Jurkat, Clone E6-1 (cell line): Measurements from ENCODE around the gene MAML3.

Experiments used
- DNase-seq: peaks from one replicate; pipeline ENCODE4 v3.0.0-alpha.2; 2011; ENCODE audit warnings: low read depth, low spot score
- H3K4me3 ChIP-seq: 2 replicates; pipeline ENCODE4 v1.5.1; 2011; ENCODE audit warnings: mild to moderate bottlenecking, low read length, control low read depth, moderate library complexity

MAML3 gene

DNA sequence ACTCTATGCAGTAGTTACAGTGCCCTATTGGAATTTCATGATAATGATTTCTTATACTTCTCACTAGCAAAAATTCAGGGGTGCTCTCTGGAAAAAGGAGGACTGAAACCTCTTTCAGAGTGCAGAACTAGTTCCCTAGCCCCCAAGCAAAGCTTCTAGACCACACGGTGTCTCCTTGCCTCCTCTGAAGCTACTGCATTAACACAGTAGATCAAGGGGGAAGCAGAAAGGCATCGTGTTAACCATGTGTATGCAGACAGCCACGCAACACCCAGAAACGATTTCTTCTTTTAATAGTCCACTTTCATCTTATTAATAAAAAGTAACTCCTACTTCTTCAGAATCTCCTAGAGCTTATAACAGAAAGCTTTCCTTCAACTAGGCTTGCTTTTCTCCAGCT, 44.7 kb downstream of the MAML3 start:
- H3K4me3 ChIP-seq = no peak overlapping the region
- DNase-seq = no peak

DNA sequence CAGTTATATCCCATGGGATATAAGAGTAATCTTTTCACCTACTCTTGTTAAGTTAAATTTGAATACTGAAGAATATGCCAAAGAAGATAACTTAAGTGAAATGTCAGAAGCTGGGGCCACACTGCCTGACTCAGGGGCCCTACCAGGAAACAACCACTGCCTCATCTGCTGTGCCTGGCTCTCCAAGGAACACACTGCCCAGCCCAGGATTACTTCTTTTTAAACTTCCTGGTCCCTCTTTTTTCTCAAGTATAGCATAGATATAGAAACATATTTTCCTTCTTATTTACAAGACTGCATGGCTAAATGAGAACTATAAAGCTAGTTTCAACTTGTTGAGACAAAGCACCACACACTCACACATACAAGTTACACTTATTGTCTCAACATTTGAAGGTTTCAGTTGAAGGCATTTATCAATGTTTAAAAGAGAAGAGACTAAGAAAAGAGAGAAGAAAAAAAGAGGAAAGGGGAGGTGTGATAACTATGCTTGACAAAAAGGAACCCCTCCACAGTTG, 45.2 kb downstream of the MAML3 start:
- DNase-seq = no peak
- no peak overlapping the region for H3K4me3 ChIP-seq

DNA sequence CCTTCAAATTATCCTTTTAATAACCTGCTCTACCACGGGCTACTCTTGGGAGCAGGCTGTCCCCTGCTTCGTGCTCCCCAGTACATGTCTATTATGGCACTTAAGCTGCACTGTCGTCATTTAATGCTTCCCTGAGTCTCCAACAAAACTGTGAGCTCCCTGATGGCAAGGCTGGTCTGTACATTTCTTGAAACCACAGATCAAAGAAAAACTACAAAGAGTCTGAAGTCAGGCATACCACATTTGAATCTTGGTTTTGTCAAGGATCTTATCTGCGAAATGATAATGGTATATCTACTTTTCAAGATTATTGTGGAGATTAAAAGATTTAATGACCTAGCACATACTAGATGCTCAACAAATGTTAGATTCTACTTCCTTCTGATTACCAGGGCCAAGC, 45.7 kb downstream of the MAML3 start:
- DNase-seq = peak; percentile 51
- H3K4me3 ChIP-seq = no peak overlapping the region

DNA sequence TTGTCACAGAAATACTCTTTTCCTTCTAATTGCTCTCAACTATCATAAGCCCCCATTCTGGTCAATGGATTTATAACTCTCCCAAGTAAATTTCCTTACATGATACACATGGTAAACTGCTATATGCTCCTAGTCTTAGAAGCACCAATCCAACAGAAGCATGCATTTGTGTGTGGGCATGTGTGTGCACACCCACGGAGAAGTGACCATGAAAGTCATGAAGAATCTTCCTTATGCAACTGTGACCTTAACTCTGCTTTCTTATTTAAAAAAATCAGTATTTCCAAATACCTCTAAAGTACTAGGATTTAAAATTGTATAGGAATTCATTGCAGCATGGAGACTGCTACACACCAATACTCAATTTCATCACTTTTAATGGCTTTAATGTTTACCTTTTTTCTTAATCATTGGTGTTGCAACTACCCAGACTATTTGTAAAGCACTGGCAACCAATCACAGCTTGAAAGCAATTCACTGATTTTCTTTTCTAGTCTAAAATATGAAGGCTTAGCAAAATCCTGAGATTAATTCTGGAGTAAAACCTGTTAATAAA, 47.6 kb downstream of the MAML3 start:
- H3K4me3 ChIP-seq = no peak overlapping the region
- no peak for DNase-seq

DNA sequence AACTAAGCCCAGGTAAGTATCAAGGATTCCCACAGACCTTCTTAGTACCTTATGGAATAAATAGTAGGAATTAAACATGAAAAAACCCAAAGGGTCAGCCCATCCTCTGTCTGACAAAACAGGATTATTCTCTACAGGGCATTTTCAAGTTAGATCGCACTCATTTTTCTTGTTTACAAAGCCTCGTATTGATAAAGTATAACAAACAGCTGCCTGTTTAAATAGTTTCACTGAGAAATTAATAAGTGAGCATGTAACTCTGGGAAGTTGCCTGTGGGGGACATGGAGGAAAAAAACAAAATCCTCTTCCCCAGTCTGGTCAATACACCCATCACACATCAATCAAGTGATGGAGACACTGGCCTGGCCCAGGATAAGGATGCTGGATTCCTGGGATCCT, 48.5 kb downstream of the MAML3 start:
- DNase-seq = no peak
- no peak overlapping the region for H3K4me3 ChIP-seq

DNA sequence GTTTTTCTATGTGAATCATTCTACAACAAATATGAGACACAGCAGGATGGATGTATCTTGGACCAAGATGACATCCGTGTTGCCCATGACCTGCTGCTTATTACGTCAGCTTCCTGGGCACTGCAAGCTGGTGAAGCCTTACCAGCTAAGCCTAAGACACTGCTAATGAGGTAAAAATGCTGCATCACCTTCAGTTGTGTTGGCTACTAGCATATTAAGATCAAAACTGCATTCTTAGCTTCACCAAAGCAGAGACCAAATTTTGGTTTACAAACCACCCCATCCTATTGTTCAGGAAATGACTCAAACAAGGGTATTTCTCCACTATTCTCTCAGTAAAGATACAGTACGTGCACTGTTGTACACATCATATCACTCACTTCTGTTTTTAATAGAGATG, 50.3 kb downstream of the MAML3 start:
- no peak for DNase-seq
- H3K4me3 ChIP-seq = no peak overlapping the region

DNA sequence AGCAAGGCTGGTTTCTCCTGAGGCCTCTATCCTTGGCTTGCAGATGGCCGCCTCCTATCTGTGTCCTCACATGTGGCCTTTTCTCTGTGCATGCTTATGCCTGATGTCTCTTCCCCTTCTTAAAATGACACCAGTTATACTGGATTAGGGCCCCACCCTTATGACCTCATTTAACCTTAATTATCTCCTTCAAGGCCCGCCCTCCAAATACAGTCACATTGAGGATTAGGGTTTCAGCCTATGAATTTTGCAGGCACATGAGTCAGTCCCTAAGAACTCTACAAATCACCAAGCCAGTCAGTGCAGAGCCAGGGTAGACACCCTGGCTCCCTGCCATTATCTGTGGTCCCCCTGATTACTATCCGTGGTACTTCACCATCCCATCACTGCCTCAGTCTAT, 51.6 kb downstream of the MAML3 start:
- no peak for DNase-seq

DNA sequence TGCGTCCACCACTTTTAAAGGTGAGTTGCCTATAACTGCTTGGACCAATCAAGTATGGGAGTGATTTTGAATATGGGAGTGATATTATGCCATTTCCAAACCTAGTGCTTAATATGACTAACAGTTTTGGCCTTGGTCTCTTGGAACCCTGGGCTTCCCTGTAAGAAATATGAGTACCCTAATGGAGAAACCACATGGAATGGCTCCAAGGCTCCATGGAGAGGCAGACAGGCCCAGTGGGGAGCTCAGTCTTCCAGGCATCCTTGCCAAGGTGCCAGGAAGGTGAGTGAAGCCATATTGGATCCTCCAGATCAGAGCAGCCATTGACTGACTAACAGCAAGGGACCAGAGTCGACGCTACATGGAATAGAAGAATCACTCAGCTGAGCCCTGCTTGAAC, 53.2 kb downstream of the MAML3 start:
- DNase-seq = no peak
- H3K4me3 ChIP-seq = no peak overlapping the region

More for the DNA sequence above, 51.6 kb downstream of the MAML3 start:
- H3K4me3 ChIP-seq = no peak overlapping the region

DNA sequence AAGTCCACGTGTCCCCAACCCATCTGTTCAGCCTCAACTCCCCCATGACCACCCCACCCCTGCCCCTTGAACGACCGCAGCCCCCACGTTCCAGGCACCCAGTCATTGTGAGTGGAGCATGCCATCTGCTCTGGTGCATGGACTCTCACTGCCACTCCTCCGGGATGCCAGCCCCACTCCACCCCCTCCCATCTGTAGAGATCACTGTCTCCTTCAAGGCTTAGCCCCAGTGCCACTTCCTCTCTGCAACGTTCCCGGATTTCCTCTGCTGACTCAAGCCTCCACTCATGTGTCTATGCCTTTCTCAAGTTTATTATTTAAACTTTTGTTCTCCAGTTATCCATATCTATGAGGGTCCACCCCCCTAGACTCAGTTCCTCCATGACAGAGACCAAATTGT, 54.0 kb downstream of the MAML3 start:
- DNase-seq = peak; percentile 78
- H3K4me3 ChIP-seq = no peak overlapping the region; the same call in none of the 2 replicates

DNA sequence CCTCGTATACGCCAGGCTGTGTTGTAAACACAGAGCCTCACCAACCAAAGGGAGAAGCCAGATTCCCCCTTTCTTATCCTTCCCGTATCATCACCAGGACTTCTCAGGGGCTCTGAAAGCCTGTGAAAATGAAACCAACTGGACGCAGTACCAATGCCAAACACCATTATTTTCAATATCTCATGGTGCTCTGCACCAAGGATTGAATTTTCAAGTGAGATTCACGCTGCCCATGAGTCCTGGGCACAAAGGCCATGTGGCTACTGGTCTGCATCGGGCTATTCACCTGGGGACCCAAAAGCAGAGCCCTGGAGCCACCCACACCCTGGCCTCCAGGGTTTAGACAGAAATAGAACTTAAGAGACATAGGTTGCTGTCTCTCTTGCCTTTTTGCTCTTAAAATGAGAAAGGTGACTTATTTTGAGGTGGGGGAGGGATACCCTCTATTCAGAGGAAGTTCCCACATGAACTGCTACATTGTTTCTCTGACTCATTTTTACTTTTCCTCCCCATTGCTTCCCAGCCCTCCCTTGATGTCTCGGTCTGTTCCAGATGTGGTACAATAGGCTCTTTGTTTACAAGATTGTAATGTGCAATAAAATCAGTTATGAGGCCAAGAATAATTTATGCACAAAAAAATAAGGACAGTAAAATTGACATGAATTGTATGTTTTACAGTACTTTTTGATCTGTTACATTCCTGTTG, 55.4 kb downstream of the MAML3 start:
- H3K4me3 ChIP-seq = no peak overlapping the region
- DNase-seq = no peak

DNA sequence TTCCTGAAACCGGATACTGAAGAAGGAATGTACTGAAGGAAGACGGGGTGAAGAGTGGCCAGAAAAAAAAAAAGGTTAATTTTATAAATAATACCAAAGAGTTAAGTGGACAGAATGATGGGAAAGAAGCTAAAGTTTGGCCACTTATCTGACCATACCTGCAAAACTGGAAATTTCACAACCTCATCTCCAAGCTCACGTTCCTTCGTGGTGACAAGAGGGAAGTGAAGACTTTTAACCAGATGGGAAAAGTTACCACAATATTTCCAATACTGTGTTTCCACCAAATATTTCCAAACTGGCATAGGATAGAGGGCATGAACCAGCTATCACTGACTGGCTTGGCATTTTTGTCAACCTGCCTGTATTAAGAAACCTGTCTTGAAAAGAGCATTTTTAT, 56.4 kb downstream of the MAML3 start:
- no peak overlapping the region for H3K4me3 ChIP-seq
- DNase-seq = no peak

DNA sequence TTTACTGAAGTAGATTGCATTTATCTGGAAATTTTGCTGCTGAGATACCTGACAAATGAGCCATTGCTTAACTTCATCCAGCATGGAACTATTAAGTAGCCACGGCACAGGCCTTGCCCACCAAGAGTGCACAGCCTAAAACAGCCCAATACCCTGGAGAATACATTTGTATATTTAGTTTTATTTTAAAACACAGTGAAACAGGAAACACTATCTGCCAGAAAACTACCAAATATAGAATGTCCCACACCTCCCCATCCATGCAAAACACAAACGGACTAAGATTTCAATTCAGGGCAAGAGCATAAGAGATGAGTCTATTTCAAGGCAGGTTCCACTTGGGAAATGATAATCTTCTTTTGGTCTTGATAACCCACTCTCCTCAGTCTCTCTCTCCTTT, 57.1 kb downstream of the MAML3 start:
- no peak overlapping the region for H3K4me3 ChIP-seq
- DNase-seq = no peak

DNA sequence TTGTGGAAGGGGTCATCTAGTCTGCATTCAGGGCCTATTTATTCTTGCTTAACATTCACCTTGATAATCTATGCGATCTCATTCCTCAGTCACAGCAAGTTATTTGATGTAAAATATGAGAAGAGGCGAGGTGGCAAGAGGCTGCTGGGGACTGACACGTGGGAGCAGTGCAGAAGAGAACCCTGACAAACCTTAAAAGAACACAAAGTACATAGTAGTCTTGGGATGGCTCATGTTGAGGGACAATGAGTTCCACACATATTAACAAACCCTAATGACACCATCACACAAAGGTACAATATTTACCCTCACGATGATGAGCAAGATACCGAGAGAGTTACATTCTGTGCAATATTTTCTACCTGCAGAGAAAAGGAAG, 57.5 kb downstream of the MAML3 start:
- no peak for DNase-seq
- H3K4me3 ChIP-seq = no peak overlapping the region

DNA sequence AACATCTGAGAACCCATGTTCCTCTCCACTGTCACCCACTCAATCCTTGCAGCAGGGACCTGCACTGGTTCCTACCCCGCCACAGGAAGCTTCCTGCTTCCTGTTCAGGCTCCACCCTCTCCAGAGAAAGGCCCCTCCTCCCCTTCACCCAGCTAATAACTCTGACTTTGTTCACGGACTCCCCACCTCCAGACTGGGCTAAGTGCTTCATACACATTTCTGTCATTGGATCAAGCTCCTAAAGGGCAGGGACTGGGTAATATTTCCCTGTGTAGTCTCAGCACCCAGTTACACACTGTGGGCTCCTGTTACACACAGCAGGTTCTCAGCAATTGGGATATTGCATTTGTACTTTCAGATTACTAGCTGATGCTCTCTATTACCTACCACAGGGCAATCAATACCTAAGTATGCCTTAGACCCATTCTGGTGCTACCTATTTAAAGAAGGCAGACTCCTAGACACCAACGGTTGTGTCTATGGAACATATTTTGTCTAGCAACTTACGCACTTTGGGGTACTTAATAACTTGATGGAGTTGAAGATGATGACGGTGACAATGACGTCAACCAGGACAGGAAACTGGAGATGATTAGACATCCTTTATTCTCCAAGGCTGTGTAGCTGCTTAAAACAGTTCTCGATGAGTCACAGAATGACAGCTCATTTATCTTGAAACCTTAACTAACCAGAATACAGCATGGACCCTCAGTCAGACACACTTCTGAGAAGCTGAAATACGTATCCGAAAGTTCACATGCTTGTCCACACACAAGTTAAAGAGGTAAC, 58.1 kb downstream of the MAML3 start:
- DNase-seq = peak; percentile 60

DNA sequence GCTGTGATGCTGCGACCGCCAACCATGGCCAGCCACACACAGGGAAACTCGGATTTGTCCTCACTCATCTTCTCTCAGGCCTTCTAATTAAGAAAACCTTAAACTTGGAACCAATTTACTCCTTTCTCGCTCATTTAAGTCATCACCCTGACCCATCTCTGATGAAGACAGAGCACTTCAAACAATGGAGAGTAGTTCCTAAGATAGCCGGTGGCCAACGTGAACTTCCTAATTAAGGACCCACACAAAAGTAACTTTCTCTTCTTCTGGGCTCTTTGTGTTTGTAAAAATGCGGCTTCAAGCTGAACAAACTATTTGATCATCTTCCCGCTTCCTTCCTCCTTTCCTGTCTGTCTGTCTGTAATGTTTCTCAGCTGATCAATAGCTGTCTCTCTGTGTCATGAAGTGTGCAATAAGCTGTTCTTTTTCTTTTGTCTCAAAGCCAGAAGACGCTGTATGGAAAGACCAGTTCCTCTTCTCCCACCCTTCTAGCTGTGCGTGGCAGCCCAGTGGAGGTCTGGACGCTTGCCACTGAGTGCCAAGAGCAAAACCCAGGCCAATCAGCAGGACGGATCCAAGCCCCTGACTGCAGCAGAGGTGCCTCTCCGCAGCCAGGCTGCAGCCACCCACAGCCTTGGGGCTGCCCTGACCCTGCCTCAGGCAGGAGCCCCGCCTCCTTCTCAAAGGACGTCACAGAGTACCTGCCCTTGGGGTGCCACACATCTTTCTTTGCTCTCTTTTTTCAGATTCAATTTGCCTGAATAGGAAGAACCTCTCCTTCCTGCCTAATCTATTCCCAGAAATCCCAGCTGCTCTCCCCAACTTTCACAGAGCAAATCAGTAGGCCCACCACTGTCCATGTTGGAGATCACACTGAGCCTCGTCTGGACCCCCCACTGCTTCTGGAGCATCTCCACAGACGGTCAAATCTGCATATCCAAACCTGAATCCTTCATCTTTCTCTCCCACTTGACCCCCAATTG, 59.3 kb downstream of the MAML3 start:
- no peak for DNase-seq
- peak overlapping the region; percentile 32 for H3K4me3 ChIP-seq

More for the DNA sequence above, 58.1 kb downstream of the MAML3 start:
- peak overlapping the region; percentile 32 for H3K4me3 ChIP-seq

DNA sequence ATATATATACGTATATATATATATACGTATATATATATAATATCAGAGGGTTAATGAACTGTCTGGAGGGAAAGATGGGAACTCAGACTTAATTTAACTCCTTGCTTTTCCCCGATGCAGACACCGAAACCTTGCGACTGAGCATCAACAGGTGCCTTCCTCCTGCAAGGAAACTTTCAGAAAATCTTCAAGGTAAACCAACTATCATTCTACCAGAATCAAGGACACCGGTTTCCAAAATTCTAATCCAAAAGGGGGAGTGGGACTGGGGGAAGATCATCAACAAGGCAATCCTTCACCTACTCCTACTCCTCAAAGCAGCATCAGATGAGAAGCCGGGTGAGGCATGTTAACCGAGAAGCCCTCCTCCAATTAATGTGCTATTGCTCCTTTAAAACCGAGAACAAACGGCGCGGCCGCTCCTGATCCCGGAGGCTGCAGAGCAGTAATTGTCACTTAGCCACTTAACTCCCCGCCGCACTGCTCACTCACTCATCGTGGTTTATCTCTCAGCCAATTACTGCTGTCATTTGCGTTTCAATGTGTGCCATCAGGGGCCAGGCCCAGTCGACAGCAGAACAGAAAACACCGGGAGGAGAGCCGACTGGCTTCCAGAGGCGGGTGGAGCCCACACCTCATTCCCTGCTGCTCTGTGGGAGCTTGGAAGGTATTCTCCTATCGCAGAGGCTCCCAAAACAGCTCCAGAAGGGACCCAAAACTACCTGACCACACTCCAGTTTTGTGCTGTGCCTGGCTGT, 61.7 kb downstream of the MAML3 start:
- H3K4me3 ChIP-seq = no peak overlapping the region
- no peak for DNase-seq

DNA sequence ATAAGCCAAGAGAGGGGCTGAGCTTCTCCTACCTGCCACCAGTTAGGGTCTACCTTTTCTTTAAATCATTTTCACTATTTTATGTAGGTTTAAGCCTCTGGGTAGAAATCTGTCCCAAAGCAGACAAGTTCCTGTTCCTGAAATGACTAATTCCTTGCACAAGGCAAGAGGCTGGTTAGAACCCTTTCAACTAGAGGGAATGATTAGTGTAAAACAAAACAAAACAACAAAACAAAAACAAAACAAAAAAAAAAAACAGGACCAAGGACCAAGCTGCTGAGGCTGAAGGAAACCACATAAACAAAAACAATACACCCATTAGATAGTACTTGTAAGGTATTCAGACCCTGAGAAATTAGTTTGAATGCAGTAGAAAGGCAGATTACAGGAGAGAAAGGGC, 62.7 kb downstream of the MAML3 start:
- DNase-seq = no peak
- no peak overlapping the region for H3K4me3 ChIP-seq

DNA sequence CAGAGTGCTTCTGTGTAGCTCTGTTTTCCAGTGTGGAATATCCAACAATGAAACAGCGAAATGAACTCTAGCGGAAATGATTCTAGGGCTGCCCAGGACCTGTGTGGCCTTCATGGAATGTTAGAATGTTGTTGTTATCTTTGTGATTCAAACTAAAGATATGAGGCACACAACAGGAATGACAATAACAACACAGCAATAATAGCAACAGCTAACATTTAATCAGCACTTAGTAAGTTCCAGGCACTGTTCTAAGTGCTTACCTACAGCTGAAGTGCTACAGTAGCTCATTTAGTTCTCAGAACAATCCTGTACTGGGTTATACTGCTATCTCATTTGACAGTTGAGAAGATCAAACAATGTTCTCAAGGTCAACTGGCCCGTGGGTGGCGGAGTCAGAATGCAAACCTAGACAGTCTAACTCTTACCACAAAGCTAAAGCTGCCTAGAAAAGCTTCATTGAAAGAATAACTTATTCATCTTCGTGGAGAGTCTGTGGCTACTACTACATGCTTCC, 63.7 kb downstream of the MAML3 start:
- DNase-seq = no peak
- no peak overlapping the region for H3K4me3 ChIP-seq
